Activated T-cell treated with anti-CD3 and anti-CD28 coated beads, Interleukin-2, amount 50 U/mL, for 72 hours (primary cell): Measurements from ENCODE around the gene LRRC18. TPM values are rescaled to one million over a fixed set of nuclear protein-coding genes. Genes with fewer than 3 reads are reported as not detected.

ENCODE experiments used
- ATAC-seq, 2 donors: fragments of 150-1000 bp; cut with Tn5 transposase; replicated peaks in 1 of 2; 2 replicates each; pipeline ENCODE4 v1.10.0; 2021; ENCODE audit warnings: moderate library complexity in 2 of 2, mild to moderate bottlenecking in 1 of 2
- DNase-seq, 2 donors: peaks; one replicate each; pipeline ENCODE4 v3.0.0; 2021 to 2022; ENCODE audit warnings: mixed read lengths in 1 of 2
- H3K27ac Mint-ChIP-seq: one replicate; pipeline ENCODE4 v1.8.0; 2022; ENCODE audit warnings: mild to moderate bottlenecking, moderate library complexity, mixed read lengths
- H3K27me3 Mint-ChIP-seq: one replicate; pipeline ENCODE4 v1.8.0; 2022; ENCODE audit warnings: low read depth, mixed read lengths
- H3K36me3 Mint-ChIP-seq, 2 donors: one replicate each; pipeline ENCODE4 v1.8.0; 2022; ENCODE audit warnings: mixed read lengths in 2 of 2, mild to moderate bottlenecking in 1 of 2; ENCODE audit not compliant: insufficient read depth in 2 of 2
- H3K4me1 Mint-ChIP-seq: one replicate; pipeline ENCODE4 v1.8.0; 2022; ENCODE audit warnings: low read depth, mixed read lengths
- H3K4me3 Mint-ChIP-seq, 2 donors: one replicate each; pipeline ENCODE4 v1.8.0; 2022; ENCODE audit warnings: mild to moderate bottlenecking in 2 of 2, mixed read lengths in 2 of 2, moderate library complexity in 2 of 2
- H3K9me3 Mint-ChIP-seq, 2 donors: one replicate each; pipeline ENCODE4 v1.8.0; 2022; ENCODE audit warnings: mixed read lengths in 2 of 2
- total RNA-seq, 2 donors: library from RNA; stranded (reverse); gene quantifications; one replicate each; pipeline ENCODE4 v1.2.3, GENCODE V29; 2022

The LRRC18 gene
- total RNA-seq, 2 donors from 2014 or later: not detected

DNA sequence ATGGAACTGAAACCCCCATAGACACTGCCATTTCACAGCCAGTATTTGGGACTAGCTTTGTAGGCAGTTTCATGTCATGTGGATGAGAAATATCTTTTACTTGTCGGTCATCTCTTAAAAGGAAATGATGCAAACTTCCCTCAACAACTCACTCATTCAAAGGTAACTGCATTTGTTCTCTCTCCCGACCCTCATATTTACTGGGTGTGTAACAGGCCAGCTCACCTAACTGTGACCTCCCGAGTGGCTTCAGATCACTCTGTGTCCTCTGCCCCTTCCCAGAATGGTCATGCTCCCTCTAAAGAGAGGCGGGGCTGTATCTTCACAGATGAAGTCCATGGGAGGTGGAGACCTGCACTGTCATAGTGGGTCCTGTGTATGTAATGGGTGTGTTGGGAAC, 14.7 kb downstream of the LRRC18 start:
- H3K4me3 Mint-ChIP-seq: no peak overlapping the region
- no peaks in the 10 kb centered on the region for H3K36me3 Mint-ChIP-seq
- no peaks in the 10 kb centered on the region for H3K9me3 Mint-ChIP-seq
- DNase-seq (no peak), ATAC-seq (no peak)
- no peaks in the 10 kb centered on the region for H3K27me3 Mint-ChIP-seq
- H3K27ac Mint-ChIP-seq: no peak overlapping the region
- no peaks in the 10 kb centered on the region for H3K4me1 Mint-ChIP-seq

DNA sequence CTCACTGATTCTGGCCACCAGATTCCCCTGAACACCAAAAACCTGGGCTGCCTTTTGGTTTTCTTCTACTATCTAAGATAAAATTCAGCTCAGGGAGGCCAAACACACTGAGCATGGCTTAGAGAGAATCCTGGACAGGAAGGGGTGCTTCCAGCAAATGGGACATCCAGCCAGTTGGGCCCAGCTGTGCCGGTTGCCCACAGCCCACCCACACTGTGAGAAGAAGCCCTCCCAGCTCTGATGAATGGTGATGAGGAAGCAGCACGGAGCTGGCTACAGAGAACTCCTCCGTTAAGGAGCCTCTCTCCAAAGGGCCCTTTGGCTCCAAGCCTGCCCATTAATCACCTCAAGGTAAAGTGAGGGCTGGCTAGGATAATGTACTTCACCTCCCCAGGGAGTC, 15.9 kb downstream of the LRRC18 start:
- Mint-ChIP-seq H3K27ac (no peak overlapping the region), H3K4me1 (no peaks in the 10 kb centered on the region), H3K9me3 (no peaks in the 10 kb centered on the region), H3K27me3 (no peaks in the 10 kb centered on the region), H3K36me3 (no peaks in the 10 kb centered on the region), H3K4me3 (no peak overlapping the region)
- no peak for ATAC-seq
- DNase-seq: no peak

DNA sequence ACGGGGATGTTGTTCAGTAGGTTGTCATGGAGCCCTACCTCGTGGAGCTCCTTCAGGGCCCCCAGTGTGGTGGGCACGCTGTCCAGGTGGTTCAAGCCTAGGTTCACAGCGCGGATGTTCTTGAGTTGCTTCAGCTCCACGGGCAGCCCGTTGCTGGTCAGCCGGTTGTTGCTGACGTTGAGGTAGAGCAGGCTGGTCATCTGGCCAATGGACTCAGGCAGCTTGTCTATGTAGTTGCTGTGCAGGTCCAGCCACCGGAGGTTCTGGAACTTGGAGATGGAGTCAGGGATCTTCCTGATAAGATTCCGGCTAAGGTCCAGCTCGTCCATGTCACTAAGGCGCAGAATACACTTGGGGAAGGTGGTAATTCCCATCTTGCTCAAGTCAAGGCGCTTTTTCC, 26.0 kb downstream of the LRRC18 start:
- no peak overlapping the region for H3K27ac Mint-ChIP-seq
- no peaks in the 10 kb centered on the region for H3K27me3 Mint-ChIP-seq
- no peaks in the 10 kb centered on the region for H3K9me3 Mint-ChIP-seq
- ATAC-seq: no peak
- no peaks in the 10 kb centered on the region for H3K36me3 Mint-ChIP-seq
- no peak overlapping the region for H3K4me3 Mint-ChIP-seq
- H3K4me1 Mint-ChIP-seq: no peaks in the 10 kb centered on the region
- no peak for DNase-seq

DNA sequence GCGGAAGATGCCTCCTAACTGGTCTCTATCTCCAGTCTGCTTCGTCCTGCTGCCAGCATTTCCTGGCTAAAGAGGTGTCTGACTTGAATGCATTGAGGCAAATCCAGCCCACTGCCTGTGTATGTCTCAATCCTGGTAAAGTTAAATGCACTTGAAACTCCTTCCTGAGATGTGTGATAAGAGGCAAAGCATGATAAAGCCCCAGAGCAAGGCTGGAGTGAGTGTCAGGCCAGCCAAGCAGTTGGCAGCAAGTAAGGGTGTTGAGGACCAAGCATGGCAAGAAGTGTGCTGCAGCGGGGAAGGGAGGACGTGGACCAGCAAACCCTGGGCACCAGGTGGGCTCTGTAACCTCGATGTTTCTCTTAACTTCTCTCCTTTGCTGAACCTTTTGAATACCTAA, 29.1 kb downstream of the LRRC18 start:
- no peaks in the 10 kb centered on the region for H3K27me3 Mint-ChIP-seq
- no peaks in the 10 kb centered on the region for H3K36me3 Mint-ChIP-seq
- H3K4me1 Mint-ChIP-seq: no peaks in the 10 kb centered on the region

DNA sequence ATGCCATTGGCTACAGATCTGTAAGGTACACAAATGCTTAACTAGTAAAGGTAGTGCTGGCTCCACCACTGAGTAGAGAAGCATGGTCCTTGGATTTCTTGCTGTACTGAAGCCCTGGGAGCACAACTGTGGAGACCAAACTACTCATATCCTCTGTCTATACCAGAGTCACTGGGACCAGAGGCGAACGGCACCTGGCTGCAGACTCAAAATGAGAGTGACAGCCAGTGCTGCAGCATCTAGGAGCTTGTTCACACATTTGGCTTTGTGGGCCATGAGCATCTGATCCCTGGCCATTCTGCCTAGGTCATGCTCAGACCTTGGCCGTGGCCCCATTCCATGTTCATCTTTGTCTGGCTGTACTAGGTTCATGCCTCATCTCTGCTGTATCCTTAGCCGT, 31.9 kb downstream of the LRRC18 start:
- DNase-seq: no peak

More for the DNA sequence above, 29.1 kb downstream of the LRRC18 start:
- Mint-ChIP-seq H3K27ac (no peak overlapping the region), H3K4me3 (no peak overlapping the region), H3K9me3 (no peaks in the 10 kb centered on the region)
- ATAC-seq (no peak), DNase-seq (no peak)

DNA sequence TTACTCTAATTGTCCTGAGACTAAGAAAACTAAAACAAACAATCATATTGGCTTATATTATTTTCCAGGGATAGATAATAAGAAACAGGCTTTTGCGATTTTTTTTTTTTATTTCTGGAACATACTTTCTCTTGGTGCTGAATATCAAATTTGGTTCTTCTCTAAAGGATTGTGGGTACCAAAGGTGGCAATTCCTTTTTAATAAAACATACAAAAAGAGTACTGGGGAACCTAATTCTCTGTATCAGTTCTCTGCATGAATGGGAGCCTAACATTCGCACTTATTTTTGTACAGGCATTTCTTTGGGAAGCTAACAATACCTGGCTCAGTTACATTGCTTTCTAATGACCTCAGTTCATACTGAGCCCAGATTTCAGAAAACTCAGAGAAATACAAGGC, 32.8 kb downstream of the LRRC18 start:
- no peak for ATAC-seq
- no peaks in the 10 kb centered on the region for H3K27me3 Mint-ChIP-seq
- no peak overlapping the region for H3K4me3 Mint-ChIP-seq
- H3K36me3 Mint-ChIP-seq: no peaks in the 10 kb centered on the region
- H3K27ac Mint-ChIP-seq: no peak overlapping the region
- H3K4me1 Mint-ChIP-seq: no peaks in the 10 kb centered on the region
- H3K9me3 Mint-ChIP-seq: no peaks in the 10 kb centered on the region
- DNase-seq: no peak

More for the DNA sequence above, 31.9 kb downstream of the LRRC18 start:
- no peaks in the 10 kb centered on the region for H3K27me3 Mint-ChIP-seq
- H3K4me3 Mint-ChIP-seq: no peak overlapping the region
- no peak overlapping the region for H3K27ac Mint-ChIP-seq
- no peak for ATAC-seq
- H3K9me3 Mint-ChIP-seq: no peaks in the 10 kb centered on the region
- no peaks in the 10 kb centered on the region for H3K4me1 Mint-ChIP-seq
- H3K36me3 Mint-ChIP-seq: no peaks in the 10 kb centered on the region

DNA sequence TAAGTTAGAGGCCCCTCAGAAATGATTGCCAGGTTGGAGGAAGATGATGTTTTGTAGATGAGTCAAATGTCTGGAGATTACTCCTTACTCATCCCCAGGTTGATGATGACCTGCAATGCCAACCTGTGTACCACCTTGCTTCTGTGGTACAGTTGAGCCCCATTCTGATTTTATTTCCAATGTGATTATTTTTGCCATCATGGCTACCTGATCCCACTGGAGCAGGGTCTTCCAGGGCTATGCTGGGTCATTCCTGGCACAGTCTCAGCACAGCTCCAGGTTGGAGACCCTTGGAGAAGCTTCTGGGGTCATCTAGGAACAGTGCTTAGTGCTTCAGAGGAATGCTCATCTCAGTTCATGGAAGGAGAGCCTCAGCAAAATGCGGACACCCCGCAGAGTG, 34.3 kb downstream of the LRRC18 start:
- Mint-ChIP-seq H3K27me3 (no peaks in the 10 kb centered on the region), H3K9me3 (no peaks in the 10 kb centered on the region), H3K27ac (no peak overlapping the region)

DNA sequence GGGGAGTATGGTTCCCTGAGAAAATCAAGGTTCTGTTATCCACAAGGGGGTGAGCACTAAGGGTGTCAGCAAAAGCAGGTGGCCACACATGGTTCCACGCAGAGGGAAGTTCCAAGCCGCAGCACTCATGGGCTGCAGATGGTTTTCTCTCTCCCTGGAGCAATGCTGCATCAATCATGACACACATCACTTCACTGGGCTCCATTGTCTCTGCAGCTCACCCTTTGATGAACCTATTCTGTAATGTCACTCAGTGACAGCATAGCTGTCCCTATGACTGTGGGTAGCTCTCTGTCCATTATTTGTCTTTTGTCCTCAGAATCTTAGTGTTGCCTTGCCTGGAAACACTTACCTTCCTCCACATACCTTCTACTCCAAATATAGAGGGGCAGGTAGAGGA, 34.8 kb downstream of the LRRC18 start:
- no peaks in the 10 kb centered on the region for H3K9me3 Mint-ChIP-seq
- no peak overlapping the region for H3K4me3 Mint-ChIP-seq
- no peak for ATAC-seq
- no peak for DNase-seq
- no peaks in the 10 kb centered on the region for H3K36me3 Mint-ChIP-seq
- H3K4me1 Mint-ChIP-seq: no peaks in the 10 kb centered on the region
- no peak overlapping the region for H3K27ac Mint-ChIP-seq
- H3K27me3 Mint-ChIP-seq: no peaks in the 10 kb centered on the region

More for the DNA sequence above, 34.3 kb downstream of the LRRC18 start:
- DNase-seq (no peak), ATAC-seq (no peak)
- no peaks in the 10 kb centered on the region for H3K36me3 Mint-ChIP-seq
- no peaks in the 10 kb centered on the region for H3K4me1 Mint-ChIP-seq
- no peak overlapping the region for H3K4me3 Mint-ChIP-seq

DNA sequence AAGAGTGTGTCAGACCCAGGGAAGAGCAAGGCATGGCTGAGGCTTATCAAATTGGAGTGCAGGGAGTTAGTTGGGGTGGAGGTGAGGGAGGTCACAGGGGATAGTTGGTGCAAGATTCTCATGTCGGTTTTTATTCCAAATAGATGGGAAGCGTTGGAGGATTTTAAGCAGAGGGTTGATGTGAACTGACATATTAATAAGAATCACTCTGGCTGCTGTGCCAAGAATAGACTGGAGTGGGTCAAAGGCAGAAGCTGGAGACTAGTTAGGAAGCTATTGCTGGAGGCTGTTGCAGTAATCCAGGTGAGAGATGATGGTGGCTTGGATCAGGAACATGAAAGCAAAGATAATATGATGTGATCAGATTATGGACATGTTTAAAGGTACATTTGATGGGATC, 36.5 kb downstream of the LRRC18 start:
- DNase-seq: no peak
- Mint-ChIP-seq H3K4me3 (no peak overlapping the region), H3K36me3 (no peaks in the 10 kb centered on the region), H3K27me3 (no peaks in the 10 kb centered on the region), H3K9me3 (no peaks in the 10 kb centered on the region), H3K4me1 (no peaks in the 10 kb centered on the region), H3K27ac (no peak overlapping the region)
- ATAC-seq: no peak

DNA sequence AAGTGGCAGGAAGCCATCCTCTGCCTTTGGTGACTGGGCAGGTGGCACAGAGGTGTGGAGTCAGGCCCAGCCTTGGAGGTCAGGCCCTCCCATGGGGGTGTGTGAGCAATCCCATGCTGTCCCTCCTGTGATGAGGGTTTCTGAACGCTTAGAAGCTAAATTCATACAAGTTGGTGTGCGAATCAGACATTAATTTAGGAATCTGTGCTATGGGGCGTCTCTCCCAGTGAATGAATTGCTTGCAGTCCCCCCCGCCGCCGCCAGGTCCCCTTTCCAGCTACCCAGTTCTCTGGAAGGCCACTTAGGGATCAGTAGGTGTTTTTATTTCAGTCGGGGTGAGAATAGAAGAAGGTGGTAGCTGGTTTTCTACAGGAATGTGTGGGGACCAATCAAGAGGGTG, 37.5 kb downstream of the LRRC18 start:
- H3K27ac Mint-ChIP-seq: no peak overlapping the region
- no peaks in the 10 kb centered on the region for H3K27me3 Mint-ChIP-seq
- no peaks in the 10 kb centered on the region for H3K36me3 Mint-ChIP-seq
- no peak overlapping the region for H3K4me3 Mint-ChIP-seq
- ATAC-seq (no peak), DNase-seq (no peak)
- H3K9me3 Mint-ChIP-seq: no peaks in the 10 kb centered on the region
- no peaks in the 10 kb centered on the region for H3K4me1 Mint-ChIP-seq

DNA sequence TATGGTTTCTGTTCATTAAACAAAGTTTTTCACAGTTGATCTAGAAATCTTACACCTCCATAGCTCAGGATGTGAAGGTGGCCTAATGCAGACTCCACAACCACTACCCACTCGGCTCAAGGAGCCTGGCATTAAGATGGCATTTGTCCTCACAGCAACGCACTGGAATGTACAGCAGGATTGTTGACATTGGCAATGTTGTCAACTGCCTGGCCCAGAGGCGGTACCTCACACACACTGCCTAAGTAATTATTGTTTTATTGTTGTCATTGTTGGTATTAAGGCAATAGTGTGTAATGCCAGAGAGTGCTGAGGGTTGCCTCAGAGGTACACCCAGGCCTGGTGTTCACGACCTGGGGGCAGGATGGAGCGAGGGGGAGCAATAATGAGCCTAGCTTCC, 38.3 kb downstream of the LRRC18 start:
- DNase-seq (no peak), ATAC-seq (no peak)
- no peak overlapping the region for H3K4me3 Mint-ChIP-seq
- no peaks in the 10 kb centered on the region for H3K36me3 Mint-ChIP-seq
- no peaks in the 10 kb centered on the region for H3K27me3 Mint-ChIP-seq
- H3K4me1 Mint-ChIP-seq: no peaks in the 10 kb centered on the region
- H3K27ac Mint-ChIP-seq: no peak overlapping the region
- H3K9me3 Mint-ChIP-seq: no peaks in the 10 kb centered on the region

DNA sequence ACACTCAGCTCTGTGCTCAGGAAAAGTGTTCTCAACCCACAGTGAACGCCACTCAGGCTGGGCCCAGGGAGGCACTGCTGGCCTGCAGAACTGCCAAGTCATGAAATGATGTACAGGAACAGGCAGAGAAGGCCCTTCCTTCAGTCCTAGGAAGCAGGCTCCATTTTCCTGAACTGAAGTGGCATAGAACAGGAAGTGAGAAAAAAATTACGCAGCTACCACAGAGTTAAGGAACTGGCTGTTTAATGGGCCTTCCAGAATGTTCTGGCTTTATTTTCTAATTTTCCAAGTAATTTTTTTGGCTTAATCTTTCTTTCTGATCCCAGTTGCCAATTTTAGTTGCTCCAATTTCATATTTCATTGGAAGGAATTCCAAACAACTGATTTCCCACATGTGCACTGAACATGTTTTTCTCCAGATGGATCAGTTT, 39.3 kb downstream of the LRRC18 start:
- no peaks in the 10 kb centered on the region for H3K9me3 Mint-ChIP-seq
- no peak overlapping the region for H3K27ac Mint-ChIP-seq
- no peak overlapping the region for H3K4me3 Mint-ChIP-seq
- no peaks in the 10 kb centered on the region for H3K4me1 Mint-ChIP-seq
- DNase-seq (no peak), ATAC-seq (no peak)
- H3K27me3 Mint-ChIP-seq: no peaks in the 10 kb centered on the region
- no peaks in the 10 kb centered on the region for H3K36me3 Mint-ChIP-seq

DNA sequence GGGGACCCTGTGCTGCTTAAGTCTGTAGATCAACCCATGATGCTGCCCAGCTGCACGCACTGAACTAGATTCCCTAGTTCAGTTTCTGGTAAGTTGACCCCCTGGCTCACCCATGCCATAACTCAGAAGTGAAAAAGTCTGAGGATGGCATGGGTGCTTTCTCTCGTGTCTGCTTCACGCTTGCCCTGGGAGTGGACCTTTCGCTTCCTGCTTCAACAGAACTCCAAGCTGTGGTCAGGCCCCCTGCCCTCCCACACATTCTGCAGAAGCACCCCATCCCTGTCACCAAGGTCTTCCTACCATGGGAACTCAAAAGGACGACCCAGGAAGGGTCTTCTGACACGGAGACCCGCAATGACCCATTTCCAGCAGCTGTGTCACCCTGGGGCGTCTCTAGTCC, 39.9 kb downstream of the LRRC18 start:
- no peak overlapping the region for H3K27ac Mint-ChIP-seq
- no peaks in the 10 kb centered on the region for H3K4me1 Mint-ChIP-seq
- H3K27me3 Mint-ChIP-seq: no peaks in the 10 kb centered on the region
- ATAC-seq: no peak
- H3K4me3 Mint-ChIP-seq: no peak overlapping the region
- H3K9me3 Mint-ChIP-seq: no peaks in the 10 kb centered on the region
- H3K36me3 Mint-ChIP-seq: no peaks in the 10 kb centered on the region
- DNase-seq: no peak

DNA sequence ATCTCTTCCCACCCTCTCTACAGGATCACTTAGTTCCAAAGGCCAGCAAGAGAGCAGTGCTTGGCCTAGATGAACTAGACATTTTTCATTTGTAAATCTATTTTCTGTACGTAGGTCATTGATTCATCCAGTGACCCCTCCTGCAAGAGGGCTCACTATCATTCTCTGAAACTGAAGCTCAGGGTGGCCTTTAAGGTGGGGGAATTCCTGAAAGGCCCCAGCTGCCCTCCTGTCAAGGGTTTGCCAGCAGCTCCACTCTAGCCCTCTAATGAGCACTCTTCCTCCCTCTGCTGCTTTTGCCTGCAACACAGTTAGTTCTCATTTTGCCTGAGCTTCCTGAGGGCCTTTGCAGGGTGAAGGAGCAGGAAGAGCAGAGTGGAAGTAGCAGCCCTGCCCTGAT, 41.2 kb downstream of the LRRC18 start:
- no peaks in the 10 kb centered on the region for H3K9me3 Mint-ChIP-seq
- ATAC-seq: no peak
- no peaks in the 10 kb centered on the region for H3K27me3 Mint-ChIP-seq
- H3K4me1 Mint-ChIP-seq: no peaks in the 10 kb centered on the region
- H3K4me3 Mint-ChIP-seq: no peak overlapping the region
- H3K27ac Mint-ChIP-seq: no peak overlapping the region
- no peak for DNase-seq
- H3K36me3 Mint-ChIP-seq: no peaks in the 10 kb centered on the region

DNA sequence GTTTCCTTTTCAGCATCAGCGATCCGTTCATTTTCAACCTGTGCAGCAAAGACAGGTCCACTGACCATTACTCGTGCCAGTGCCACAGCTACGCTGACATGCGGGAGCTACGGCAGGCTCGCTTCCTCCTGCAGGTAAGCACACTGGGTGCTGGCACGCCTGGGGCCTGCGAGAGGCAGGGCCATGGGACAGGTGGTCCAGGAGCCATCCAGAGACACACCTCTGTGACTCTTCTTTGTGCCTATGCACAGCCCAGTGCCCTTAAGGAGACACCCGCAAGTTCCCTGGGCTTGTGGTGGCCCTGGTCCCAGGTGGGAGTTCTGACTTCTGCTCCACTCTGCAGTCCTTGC, 42.2 kb downstream of the LRRC18 start:
- H3K36me3 Mint-ChIP-seq: no peaks in the 10 kb centered on the region
- no peak overlapping the region for H3K4me3 Mint-ChIP-seq
- ATAC-seq (no peak), DNase-seq (no peak)
- H3K4me1 Mint-ChIP-seq: no peaks in the 10 kb centered on the region
- H3K9me3 Mint-ChIP-seq: no peaks in the 10 kb centered on the region
- no peaks in the 10 kb centered on the region for H3K27me3 Mint-ChIP-seq
- no peak overlapping the region for H3K27ac Mint-ChIP-seq
